K562 (cell line): ENCODE results near the gene CEP44. TPM values are rescaled to one million over a fixed set of nuclear protein-coding genes. Genes with fewer than 3 reads are reported as not detected.

ENCODE experiments used
- ATAC-seq: fragments of 200-7000 bp; cut with Tn5 transposase; 3 replicates; pipeline ENCODE4 v1.9.1; 2020; ENCODE audit warnings: moderate library complexity
- BruUV-seq: library from RNA; stranded (reverse); fragments of 400-500 nt; replicated peaks from 2 replicates; lab custom pipeline; 2021; lab: Mats Ljungman, UMichigan
- CTCF ChIA-PET: fragments of 300-600 bp; formaldehyde crosslinking; extraction: SDS; loops from one replicate; lab custom pipeline; 2021; ENCODE audit warnings: low intra/inter-chr PET ratio; lab: Yijun Ruan, JAX
- POLR2A ChIA-PET: fragments of 300-600, 350-650 bp; sonication (Branson Sonifier 250); formaldehyde crosslinking; extraction: SDS; loops from one replicate; lab custom pipeline; 2021; ENCODE audit warnings: antibody characterized with exemption, inconsistent platforms; lab: Yijun Ruan, JAX
- DNase-seq, 4 experiments: peaks; one replicate each; pipeline versions ENCODE4 v3.0.0 to v3.0.0-alpha.2; 2011 to 2018; ENCODE audit warnings: low spot score in 3 of 4, mixed read lengths in 3 of 4; ENCODE audit errors: extremely low read depth in 1 of 4
- FAIRE-seq: peaks from 2 replicates; lab custom pipeline; 2011; peaks lifted over from hg19 to GRCh38; lab: Jason Lieb, UNC
- H2AFZ ChIP-seq: 2 replicates; pipeline ENCODE4 v1.6.0; 2011; ENCODE audit warnings: low read depth, low read length, control low read depth, inconsistent platforms
- H3K27ac ChIP-seq: fragments of 200-600 bp; 3 replicates; pipeline ENCODE4 v1.8.0; 2011; ENCODE audit warnings: low read depth, mild to moderate bottlenecking, control low read depth, inconsistent platforms, low read length, moderate library complexity, mixed read lengths; ENCODE audit errors: extremely low read depth
- H3K27me3 ChIP-seq, 2 experiments: fragments of 300-600 bp in 1 of 2; 2 replicates in 1 of 2; 3 replicates in 1 of 2; pipeline versions ENCODE4 v1.6.0 to v1.8.0; 2011; ENCODE audit warnings: inconsistent platforms in 2 of 2, low read length in 2 of 2, mild to moderate bottlenecking in 1 of 2, mixed read lengths in 1 of 2, moderate library complexity in 1 of 2; ENCODE audit not compliant: control insufficient read depth in 2 of 2, insufficient read depth in 2 of 2
- H3K36me3 ChIP-seq: fragments of 300-600 bp; 3 replicates; pipeline ENCODE4 v1.8.0; 2011; ENCODE audit warnings: mild to moderate bottlenecking, low read length, inconsistent platforms; ENCODE audit not compliant: control insufficient read depth, insufficient read depth
- H3K4me1 ChIP-seq, 2 experiments: fragments of 200-600 bp in 1 of 2; replicated peaks in 1 of 2; 2 replicates in 1 of 2; 3 replicates in 1 of 2; pipeline versions ENCODE4 v1.5.1 to v1.8.0; 2011; ENCODE audit warnings: inconsistent platforms in 2 of 2, low read length in 2 of 2, mild to moderate bottlenecking in 1 of 2, mixed read lengths in 1 of 2, moderate library complexity in 1 of 2; ENCODE audit not compliant: control insufficient read depth in 2 of 2, insufficient read depth in 2 of 2
- H3K4me2 ChIP-seq: 2 replicates; pipeline ENCODE4 v1.6.1; 2011; ENCODE audit warnings: low read length, control low read depth, inconsistent platforms, mixed read lengths; ENCODE audit not compliant: insufficient read depth
- H3K4me3 ChIP-seq: fragments of 200-600 bp; sonication (generic), shearing (Covaris generic); 2 replicates; pipeline ENCODE4 v1.5.1; 2016; ENCODE audit warnings: control low read depth, inconsistent platforms
- H3K79me2 ChIP-seq: fragments of 200-600 bp; 3 replicates; pipeline ENCODE4 v1.8.0; 2011; ENCODE audit warnings: low read length, inconsistent platforms; ENCODE audit not compliant: control insufficient read depth, insufficient read depth
- H3K9ac ChIP-seq, 2 experiments: 2 replicates each; pipeline versions ENCODE4 v1.6.0 to v1.6.1; 2011; ENCODE audit warnings: low read depth in 2 of 2, low read length in 2 of 2, control low read depth in 1 of 2, inconsistent platforms in 1 of 2, mild to moderate bottlenecking in 1 of 2, mixed read lengths in 1 of 2; ENCODE audit not compliant: insufficient read depth in 1 of 2
- H3K9me1 ChIP-seq: one replicate; pipeline ENCODE4 v1.6.0; 2011; ENCODE audit warnings: inconsistent platforms, mild to moderate bottlenecking, low read length, moderate library complexity; ENCODE audit not compliant: control insufficient read depth, insufficient read depth
- H3K9me3 ChIP-seq: replicated peaks from 2 replicates; pipeline ENCODE4 v1.5.1; 2011; ENCODE audit warnings: low read depth, low read length, inconsistent platforms; ENCODE audit not compliant: control insufficient read depth, insufficient read depth
- H4K20me1 ChIP-seq: replicated peaks from 2 replicates; pipeline ENCODE4 v1.6.1; 2011; ENCODE audit warnings: low read length, inconsistent platforms, mixed read lengths; ENCODE audit not compliant: control insufficient read depth, insufficient read depth
- CTBP1 ChIP-seq: fragments of 450-650 bp; IDR thresholded peaks from 2 replicates; pipeline ENCODE4 v1.6.1; 2016; ENCODE audit warnings: borderline replicate concordance
- NR2C2 ChIP-seq, 2 experiments: fragments of 200-800 bp in 1 of 2; sonication (Bioruptor generic) in 1 of 2; sonication (generic) in 1 of 2; formaldehyde crosslinking in 1 of 2; IDR thresholded peaks; 2 replicates each; pipeline versions ENCODE4 v1.6.1 to v1.8.0; 2016 to 2022; ENCODE audit warnings: mild to moderate bottlenecking in 1 of 2, missing compliant biosample characterization in 1 of 2, missing genetic modification characterization in 1 of 2, missing genetic modification reagents in 1 of 2
- NR2F6 ChIP-seq: fragments of 450-650 bp; formaldehyde crosslinking; IDR thresholded peaks from 2 replicates; pipeline ENCODE4 v1.4.0; 2020; ENCODE audit warnings: mild to moderate bottlenecking
- RFX1 ChIP-seq: fragments of 450-650 bp; IDR thresholded peaks from 2 replicates; pipeline ENCODE4 v1.6.1; 2016; ENCODE audit warnings: mild to moderate bottlenecking, moderate library complexity
- ZC3H4 ChIP-seq: sonication (generic); formaldehyde crosslinking; IDR thresholded peaks from 2 replicates; pipeline ENCODE4 v1.9.0; 2021; ENCODE audit warnings: missing genetic modification reagents, borderline replicate concordance
- WGBS: fragments of 100-300 bp; shearing (Covaris generic); methylation state at CpG from one replicate; pipeline ENCODE4 v1.1.6; 2016; ENCODE audit warnings: low coverage, mixed read lengths; ENCODE audit not compliant: insufficient coverage; ENCODE audit errors: missing lambda C conversion rate; 5-methylcytosine and 5-hydroxymethylcytosine counted together
- in situ Hi-C: fragments of 300-500 bp; cut with MboI; formaldehyde crosslinking; loops from 4 replicates; pipeline ENCODE4 v1.15.0; 2018; ENCODE audit warnings: inconsistent platforms, mixed read lengths
- intact Hi-C: fragments of 100-400 bp; cut with micrococcal nuclease; formaldehyde crosslinking; loops from 2 replicates; pipeline ENCODE4 v1.14.2; 2022
- polyA plus RNA-seq, 8 experiments: library from polyadenylated mRNA; depleted of rRNA in 4 of 8; stranded (reverse) in 5 of 8; unstranded in 3 of 8; fragments of >200 nt; fragmentation: Nextera tagmentation in 2 of 8; fragmentation: Illumina TruSeq in 1 of 8; extraction: Ambion mirVana in 2 of 8; extraction: Trizol in 1 of 8; gene quantifications; 2 replicates each; pipeline versions ENCODE4 v1.2.1 to v1.2.3, GENCODE V29; 2011 to 2014; ENCODE audit warnings: inconsistent platforms in 1 of 8, missing spikeins in 1 of 8
- total RNA-seq, 7 experiments: library from RNA; depleted of rRNA in 6 of 7; stranded (reverse); fragments of >200 nt in 6 of 7; fragmentation: Illumina TruSeq in 2 of 7; extraction: Trizol in 2 of 7; gene quantifications; 2 replicates each; pipeline versions ENCODE4 v1.2.1 to v1.2.3, GENCODE V29; 2011 to 2021; ENCODE audit warnings: low replicate concordance in 1 of 7
- TF ChIP-seq, protein P1 (sequence below): fragments of 450-650 bp; formaldehyde crosslinking; IDR thresholded peaks from 2 replicates; pipeline ENCODE4 v1.4.0; 2020; ENCODE audit warnings: mild to moderate bottlenecking, moderate library complexity

Gene CEP44
- total and polyA plus RNA-seq, 9 of the 15 experiments (the other 6 are each of a cell fraction or from before 2014, with no cell fraction given): 19.6 to 45.0 (median 24.4) TPM

DNA sequence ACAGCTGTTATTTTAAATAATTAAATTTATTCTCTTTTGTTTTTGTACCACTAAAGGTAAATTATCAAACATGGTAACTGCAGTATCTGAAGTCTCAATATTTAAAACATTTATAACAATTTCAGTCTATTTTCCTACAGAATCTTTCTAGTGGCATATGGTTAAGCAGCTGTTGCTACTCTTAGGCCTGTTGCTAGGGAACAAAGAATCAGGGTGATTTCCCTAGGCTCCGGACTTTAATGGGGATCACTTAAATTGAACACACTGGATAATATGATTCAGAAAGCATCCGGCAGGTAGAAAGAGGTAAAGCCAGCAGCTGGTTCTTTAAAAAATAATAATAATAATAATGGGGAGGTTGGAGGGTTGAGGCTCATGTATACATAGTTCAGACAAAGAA lies 17.8 kb upstream of the CEP44 start:
- peak; percentile 17; the same call in 2 of the 3 replicates for ATAC-seq

More for the DNA sequence above, 17.8 kb upstream of the CEP44 start:
- no peaks in the 10 kb centered on the region for H3K9me1 ChIP-seq
- H3K9me3 ChIP-seq: no peaks in the 10 kb centered on the region
- H3K36me3 ChIP-seq: peaks cover 5% of the 10 kb centered on the region
- TF ChIP-seq, protein P1, sequence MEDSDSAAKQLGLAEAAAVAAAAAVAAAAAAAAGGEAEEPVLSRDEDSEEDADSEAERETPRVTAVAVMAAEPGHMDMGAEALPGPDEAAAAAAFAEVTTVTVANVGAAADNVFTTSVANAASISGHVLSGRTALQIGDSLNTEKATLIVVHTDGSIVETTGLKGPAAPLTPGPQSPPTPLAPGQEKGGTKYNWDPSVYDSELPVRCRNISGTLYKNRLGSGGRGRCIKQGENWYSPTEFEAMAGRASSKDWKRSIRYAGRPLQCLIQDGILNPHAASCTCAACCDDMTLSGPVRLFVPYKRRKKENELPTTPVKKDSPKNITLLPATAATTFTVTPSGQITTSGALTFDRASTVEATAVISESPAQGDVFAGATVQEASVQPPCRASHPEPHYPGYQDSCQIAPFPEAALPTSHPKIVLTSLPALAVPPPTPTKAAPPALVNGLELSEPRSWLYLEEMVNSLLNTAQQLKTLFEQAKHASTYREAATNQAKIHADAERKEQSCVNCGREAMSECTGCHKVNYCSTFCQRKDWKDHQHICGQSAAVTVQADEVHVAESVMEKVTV (CRISPR knock-in tag): no peak
- TF ChIP-seq CTBP1 (no peak), ZC3H4 (no peak), NR2F6 (CRISPR knock-in tag) (no peak), NR2C2 (CRISPR knock-in tag; IDR thresholded peaks at IDR 0.05) (no peak), NR2C2 (tag; IDR thresholded peaks at IDR 0.05) (no peak), RFX1 (peak; percentile 49; the same call in 1 of the 2 replicates)
- FAIRE-seq (no peak), DNase-seq (no peak)
- H2AFZ ChIP-seq: no peak overlapping the region
- peak overlapping the region; percentile 5; the same call in 1 of the 3 replicates for H3K27ac ChIP-seq
- no peaks in the 10 kb centered on the region for H4K20me1 ChIP-seq
- H3K79me2 ChIP-seq: peaks cover 33% of the 10 kb centered on the region
- intact Hi-C loops (no loop called here), in situ Hi-C loops (no loop called here)
- POLR2A ChIA-PET: interaction anchor here (1.4 kb wide), 1 partner anchor 17 kb away, joined by 5 read pairs; the partner anchor contains the start of genes CEP44 and FBXO8
- 89% methylated on average over 2 of the region's 2 CpGs for WGBS
- no peak overlapping the region for H3K4me2 ChIP-seq
- H3K4me3 ChIP-seq: no peak overlapping the region
- CTCF ChIA-PET: no interaction called here
- H3K27me3 ChIP-seq: no peaks in the 10 kb centered on the region
- no peak overlapping the region for H3K9ac ChIP-seq
- no peaks in the 10 kb centered on the region for H3K4me1 ChIP-seq
- BruUV-seq: no TSS peak
